PC-9 (cell line): ENCODE results near the gene BAK1. TPM values are rescaled to one million over a fixed set of nuclear protein-coding genes. Genes with fewer than 3 reads are reported as not detected.
"Not testable (repeated sequence)": the region's sequence is repeated elsewhere in the genome, so short reads cannot be mapped to it uniquely, and the experiment has no call there.

Source experiments
- BruUV-seq: library from RNA; stranded (reverse); fragments of 400-500 nt; replicated peaks from 2 replicates; lab custom pipeline; 2021; lab: Mats Ljungman, UMichigan
- CTCF ChIA-PET: fragments of 300-600 bp; sonication (Branson Sonifier 250); formaldehyde crosslinking; loops from one replicate; lab custom pipeline; 2022; ENCODE audit warnings: antibody characterized with exemption; lab: Charles Lee
- POLR2A ChIA-PET: fragments of 300-600 bp; sonication (Branson Sonifier 250); formaldehyde crosslinking; loops from one replicate; lab custom pipeline; 2022; ENCODE audit warnings: antibody characterized with exemption; ENCODE audit not compliant: unreplicated experiment; lab: Charles Lee
- DNase-seq, 2 experiments: peaks; one replicate each; pipeline versions ENCODE4 v3.0.0 to v3.0.0-alpha.2; 2015 to 2022; ENCODE audit warnings: mixed read lengths in 1 of 2
- H2AFZ ChIP-seq: fragments of 200-600 bp; sonication (generic); 2 replicates; pipeline ENCODE4 v1.8.1; 2017; ENCODE audit warnings: antibody characterized with exemption
- H3F3A ChIP-seq: fragments of 200-600 bp; sonication (generic); 2 replicates; pipeline ENCODE4 v1.8.1; 2017; ENCODE audit warnings: antibody characterized with exemption, mild to moderate bottlenecking, low read depth; ENCODE audit not compliant: insufficient read depth
- H3K27ac ChIP-seq: fragments of 200-600 bp; sonication (generic); 2 replicates; pipeline ENCODE4 v1.6.1; 2016; ENCODE audit warnings: mixed run types
- H3K27me3 ChIP-seq: fragments of 200-600 bp; sonication (generic); 2 replicates; pipeline ENCODE4 v1.6.1; 2016; ENCODE audit warnings: low read depth, mixed run types; ENCODE audit not compliant: insufficient read depth
- H3K36me3 ChIP-seq: fragments of 200-600 bp; sonication (generic); 2 replicates; pipeline ENCODE4 v1.6.1; 2016; ENCODE audit warnings: low read depth, mixed run types
- H3K4me1 ChIP-seq: fragments of 200-600 bp; sonication (generic); replicated peaks from 2 replicates; pipeline ENCODE4 v1.6.1; 2016; ENCODE audit warnings: mixed run types; ENCODE audit not compliant: insufficient read depth
- H3K4me2 ChIP-seq: fragments of 200-600 bp; sonication (generic); 2 replicates; pipeline ENCODE4 v1.6.1; 2017; ENCODE audit warnings: mixed run types
- H3K4me3 ChIP-seq: fragments of 200-600 bp; sonication (generic); 2 replicates; pipeline ENCODE4 v1.6.1; 2016; ENCODE audit warnings: mixed run types
- H3K79me2 ChIP-seq: fragments of 200-600 bp; sonication (generic); 2 replicates; pipeline ENCODE4 v1.6.1; 2017; ENCODE audit warnings: low read depth, mixed run types
- H3K9me2 ChIP-seq: fragments of 200-600 bp; sonication (generic); 2 replicates; pipeline ENCODE4 v1.8.1; 2017; ENCODE audit warnings: mild to moderate bottlenecking; ENCODE audit not compliant: insufficient read depth
- H3K9me3 ChIP-seq: fragments of 200-600 bp; sonication (generic); 2 replicates; pipeline ENCODE4 v1.8.1; 2016; ENCODE audit warnings: low read depth; ENCODE audit not compliant: insufficient read depth
- H4K20me1 ChIP-seq: fragments of 200-600 bp; sonication (generic); 2 replicates; pipeline ENCODE4 v1.8.1; 2017; ENCODE audit not compliant: insufficient read depth
- CTCF ChIP-seq: fragments of 200-600 bp; sonication (generic); conservative IDR thresholded peaks from 2 replicates; pipeline ENCODE4 v1.6.1; 2017; ENCODE audit warnings: mixed run types, antibody characterized with exemption, mild to moderate bottlenecking, moderate library complexity
- EZH2 ChIP-seq: fragments of 200-600 bp; sonication (generic); IDR thresholded peaks from 2 replicates; pipeline ENCODE4 v1.8.0; 2017; ENCODE audit warnings: antibody characterized with exemption, low read depth
- intact Hi-C: fragments of 100-400 bp; cut with micrococcal nuclease; formaldehyde crosslinking; loops from one replicate; pipeline ENCODE4 v1.10.0; 2022; ENCODE audit not compliant: unreplicated experiment
- total RNA-seq: library from RNA; stranded (reverse); gene quantifications from 2 replicates; pipeline ENCODE4 v1.2.3, GENCODE V29; 2021

The BAK1 gene
- total RNA-seq, 1 experiment from 2014 or later = 28.4 TPM

DNA sequence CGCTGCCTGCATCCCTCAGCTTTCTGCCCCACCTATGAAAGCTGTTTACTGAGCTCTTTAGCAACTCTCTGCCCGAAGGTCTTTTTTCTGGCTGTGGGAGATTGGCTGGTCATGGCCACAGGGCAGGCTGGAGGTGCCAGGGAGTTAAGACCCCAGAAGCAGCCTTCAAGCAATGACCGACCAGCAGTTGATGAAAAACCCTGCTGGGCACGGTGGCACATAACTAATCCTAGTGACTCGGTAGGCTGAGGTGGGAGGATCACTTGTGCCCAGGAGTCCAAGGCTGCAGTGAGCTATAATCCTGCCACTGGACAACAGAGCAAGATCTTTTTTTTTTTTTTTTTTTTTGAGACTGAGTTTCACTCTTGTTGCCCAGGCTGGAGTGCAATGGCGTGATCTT, 20.7 kb upstream of the BAK1 start:
- Histone ChIP-seq H3K9me3 (peaks cover 11% of the 10 kb centered on the region), H3F3A (peaks cover 51% of the 10 kb centered on the region), H3K79me2 (no peaks in the 10 kb centered on the region), H3K27ac (0 out of 2 replicates have a peak overlapping the region, but pooled peaks have one; percentile 53), H3K4me3 (no peak overlapping the region), H3K4me2 (no peak overlapping the region), H2AFZ (no peak overlapping the region), H3K4me1 (peaks cover 52% of the 10 kb centered on the region), H3K27me3 (no peaks in the 10 kb centered on the region), H4K20me1 (no peaks in the 10 kb centered on the region), H3K36me3 (no peaks in the 10 kb centered on the region), H3K9me2 (no peaks in the 10 kb centered on the region)
- intact Hi-C loops = no loop called here
- no TSS peak for BruUV-seq
- ChIA-PET CTCF (no interaction called here), POLR2A (interaction anchor here (0.6 kb wide), 1 partner anchor 20 kb away, joined by 3 read pairs; the partner anchor contains the start of gene ITPR3)
- DNase-seq = no peak
- no peak for TF ChIP-seq EZH2
- TF ChIP-seq CTCF = no peak

GRCh38 chr6:33599413-33599938, 19.4 kb upstream of the BAK1 start:
- no peak overlapping the region for H2AFZ ChIP-seq

GRCh38 chr6:33597551-33598322, 17.7 kb upstream of the BAK1 start:
- Histone ChIP-seq H3K9me3 (no peaks in the 10 kb centered on the region), H3K9me2 (no peaks in the 10 kb centered on the region), H3K36me3 (no peaks in the 10 kb centered on the region), H3K4me1 (peaks cover 55% of the 10 kb centered on the region), H3K27ac (peak overlapping the region; percentile 20; the same call in 1 of the 2 replicates), H3K27me3 (no peaks in the 10 kb centered on the region), H3K4me2 (no peak overlapping the region), H3K4me3 (no peak overlapping the region), H4K20me1 (no peaks in the 10 kb centered on the region), H3K79me2 (no peaks in the 10 kb centered on the region), H3F3A (peaks cover 48% of the 10 kb centered on the region), H2AFZ (no peak overlapping the region)
- DNase-seq = no peak
- POLR2A ChIA-PET = interaction anchor here (0.7 kb wide), 1 partner anchor 71 kb away, joined by 3 read pairs; no protein-coding TSS in a partner anchor
- intact Hi-C loops = no loop called here
- CTCF ChIA-PET = no interaction called here
- no TSS peak for BruUV-seq
- no peak for TF ChIP-seq CTCF
- no peak for TF ChIP-seq EZH2

More at GRCh38 chr6:33599413-33599938, 19.4 kb upstream of the BAK1 start:
- no peaks in the 10 kb centered on the region for H3K79me2 ChIP-seq
- intact Hi-C loops = loop anchor here (1.0 kb wide), 1 partner anchor 9 kb away; no protein-coding TSS in a partner anchor
- H3K27ac ChIP-seq = peak overlapping the region; percentile 53
- ChIA-PET CTCF (no interaction called here), POLR2A (interaction anchor here (0.6 kb wide), 2 partner anchors 20 to 21 kb away, joined by 3 read pairs; partner anchors contain the start of genes BAK1 and ITPR3)
- no peaks in the 10 kb centered on the region for H4K20me1 ChIP-seq
- peak; percentile 74 to 90 for DNase-seq
- H3K27me3 ChIP-seq = no peaks in the 10 kb centered on the region
- no peaks in the 10 kb centered on the region for H3K36me3 ChIP-seq
- peaks cover 2% of the 10 kb centered on the region for H3K9me3 ChIP-seq
- H3K4me2 ChIP-seq = peak overlapping the region; percentile 45
- no peaks in the 10 kb centered on the region for H3K9me2 ChIP-seq
- BruUV-seq = no TSS peak
- TF ChIP-seq EZH2 = no peak
- no peak overlapping the region for H3K4me3 ChIP-seq
- H3K4me1 ChIP-seq = peaks cover 56% of the 10 kb centered on the region
- peaks cover 48% of the 10 kb centered on the region for H3F3A ChIP-seq

- BruUV-seq, H3K36me3 ChIP-seq, H2AFZ ChIP-seq: not testable (repeated sequence)
These were observed 16.8 kb upstream of the BAK1 start for GRCh38 chr6:33596894-33597293.

More at GRCh38 chr6:33596894-33597293, 16.8 kb upstream of the BAK1 start:
- H3K4me2 ChIP-seq, H3K79me2 ChIP-seq, H3K4me3 ChIP-seq, intact Hi-C loops, POLR2A ChIA-PET, H3K27me3 ChIP-seq, H3K9me3 ChIP-seq, H4K20me1 ChIP-seq, H3K9me2 ChIP-seq, H3K27ac ChIP-seq, DNase-seq: not testable (repeated sequence)
- Histone ChIP-seq H3F3A (peaks cover 48% of the 10 kb centered on the region), H3K4me1 (peaks cover 58% of the 10 kb centered on the region)
- CTCF ChIA-PET = interaction anchor here (0.6 kb wide), 1 partner anchor 364 kb away, joined by 4 read pairs; no protein-coding TSS in a partner anchor
